CD4-positive, CD25-positive, alpha-beta regulatory T cell (primary cell): ENCODE results near the gene SCAPER. TPM values are rescaled to one million over a fixed set of nuclear protein-coding genes. Genes with fewer than 3 reads are reported as not detected.

Source experiments
- ATAC-seq, 2 donors: fragments of 150-1000 bp; cut with Tn5 transposase; one replicate each; pipeline ENCODE4 v1.10.0; 2021; ENCODE audit warnings: low read depth in 2 of 2, moderate number of reproducible peaks in 2 of 2, moderate library complexity in 1 of 2
- DNase-seq, 3 donors: peaks; one replicate each; pipeline versions ENCODE4 v3.0.0 to v3.0.0-alpha.2; 2012 to 2022; ENCODE audit warnings: mixed read lengths in 1 of 3
- H3K27ac ChIP-seq: one replicate; pipeline ENCODE4 v1.7.0; 2013; ENCODE audit warnings: mild to moderate bottlenecking, low read length; ENCODE audit not compliant: insufficient read depth, poor library complexity, severe bottlenecking
- H3K27me3 ChIP-seq: one replicate; pipeline ENCODE4 v1.7.0; 2013; ENCODE audit warnings: low read length; ENCODE audit not compliant: control insufficient read depth, insufficient read depth
- H3K36me3 ChIP-seq: one replicate; pipeline ENCODE4 v1.7.0; 2013; ENCODE audit warnings: mild to moderate bottlenecking, low read length, moderate library complexity; ENCODE audit not compliant: control insufficient read depth, insufficient read depth
- H3K4me1 ChIP-seq: 2 replicates; pipeline ENCODE4 v1.7.0; 2013; ENCODE audit warnings: mild to moderate bottlenecking, low read length; ENCODE audit not compliant: insufficient read depth, control insufficient read depth, poor library complexity, severe bottlenecking
- H3K4me3 ChIP-seq: one replicate; pipeline ENCODE4 v1.7.0; 2013; ENCODE audit warnings: low read depth, mild to moderate bottlenecking, low read length, moderate library complexity
- H3K9me3 ChIP-seq, 2 experiments: 1 replicate in 1 of 2; 2 replicates in 1 of 2; pipeline ENCODE4 v1.7.0; 2013; ENCODE audit warnings: low read length in 2 of 2, mild to moderate bottlenecking in 1 of 2, moderate library complexity in 1 of 2; ENCODE audit not compliant: control insufficient read depth in 2 of 2
- H3K27ac Mint-ChIP-seq, 3 donors: one replicate each; pipeline ENCODE4 v1.8.0; 2020 to 2022; ENCODE audit warnings: mild to moderate bottlenecking in 3 of 3, mixed read lengths in 3 of 3, moderate library complexity in 2 of 3
- H3K27me3 Mint-ChIP-seq: one replicate; pipeline ENCODE4 v1.8.0; 2022; ENCODE audit warnings: mild to moderate bottlenecking, mixed read lengths
- H3K36me3 Mint-ChIP-seq: one replicate; pipeline ENCODE4 v1.8.0; 2020; ENCODE audit warnings: mixed read lengths
- H3K4me1 Mint-ChIP-seq, 4 donors: one replicate each; pipeline ENCODE4 v1.8.0; 2020 to 2022; ENCODE audit warnings: mixed read lengths in 4 of 4, mild to moderate bottlenecking in 1 of 4
- H3K4me3 Mint-ChIP-seq, 4 donors: one replicate each; pipeline ENCODE4 v1.8.0; 2020 to 2022; ENCODE audit warnings: mild to moderate bottlenecking in 4 of 4, mixed read lengths in 4 of 4, moderate library complexity in 3 of 4
- H3K9me3 Mint-ChIP-seq, 7 donors: one replicate each; pipeline ENCODE4 v1.8.0; 2020 to 2022; ENCODE audit warnings: mixed read lengths in 7 of 7, mild to moderate bottlenecking in 3 of 7, moderate library complexity in 2 of 7
- polyA plus RNA-seq, 4 donors: library from polyadenylated mRNA; unstranded; fragments of 300-500 nt; fragmentation: Illumina TruSeq; gene quantifications; one replicate each; pipeline ENCODE4 v1.2.3, GENCODE V29; 2021
- total RNA-seq: library from RNA; stranded (reverse); gene quantifications from one replicate; pipeline ENCODE4 v1.2.3, GENCODE V29; 2022

The SCAPER gene
- total and polyA plus RNA-seq, 5 donors from 2014 or later = 13.2 to 38.1 (median 14.5) TPM

DNA sequence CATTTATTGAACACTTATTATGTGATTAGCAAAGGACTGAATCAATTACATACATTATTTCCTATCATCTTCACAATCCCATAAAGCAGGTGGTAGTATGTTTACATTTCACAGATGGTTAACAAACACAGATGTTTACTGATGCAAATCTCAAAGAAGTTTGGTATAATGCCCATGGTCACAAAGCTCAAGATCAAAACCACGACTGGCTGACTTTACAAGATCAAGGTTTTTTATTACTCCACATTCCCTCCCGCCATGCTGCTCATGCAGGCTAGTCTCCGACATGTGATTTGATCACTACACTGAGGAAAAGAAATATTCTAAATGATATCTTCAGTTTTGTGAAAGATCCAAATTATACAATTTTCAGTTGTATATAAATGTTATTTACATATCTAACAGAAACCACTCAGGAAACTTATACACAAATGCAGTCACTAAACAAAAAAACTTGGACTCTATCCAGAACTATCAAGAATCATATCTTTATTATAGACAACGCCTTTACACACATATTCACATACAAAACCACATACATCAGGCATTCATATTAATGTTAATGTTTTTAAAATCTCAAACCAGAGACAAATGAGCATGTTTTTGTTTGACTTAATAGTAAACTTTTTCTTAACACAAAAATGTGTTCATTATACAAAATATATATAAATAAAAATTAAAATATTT, 235.5 kb downstream of the SCAPER start:
- H3K4me1 ChIP-seq = no peaks in the 10 kb centered on the region
- no peak overlapping the region for H3K27ac ChIP-seq
- H3K36me3 ChIP-seq = no peaks in the 10 kb centered on the region
- Mint-ChIP-seq H3K27me3 (no peaks in the 10 kb centered on the region), H3K9me3 (peaks cover 0 to 2% (median 0%) of the 10 kb centered on the region in 7 donors), H3K36me3 (peaks cover 24% of the 10 kb centered on the region), H3K27ac (no peak overlapping the region), H3K4me1 (no peaks in the 10 kb centered on the region), H3K4me3 (no peak overlapping the region)
- ATAC-seq (no peak), DNase-seq (no peak)
- no peak overlapping the region for H3K4me3 ChIP-seq
- H3K27me3 ChIP-seq = no peaks in the 10 kb centered on the region
- no peaks in the 10 kb centered on the region for H3K9me3 ChIP-seq

DNA sequence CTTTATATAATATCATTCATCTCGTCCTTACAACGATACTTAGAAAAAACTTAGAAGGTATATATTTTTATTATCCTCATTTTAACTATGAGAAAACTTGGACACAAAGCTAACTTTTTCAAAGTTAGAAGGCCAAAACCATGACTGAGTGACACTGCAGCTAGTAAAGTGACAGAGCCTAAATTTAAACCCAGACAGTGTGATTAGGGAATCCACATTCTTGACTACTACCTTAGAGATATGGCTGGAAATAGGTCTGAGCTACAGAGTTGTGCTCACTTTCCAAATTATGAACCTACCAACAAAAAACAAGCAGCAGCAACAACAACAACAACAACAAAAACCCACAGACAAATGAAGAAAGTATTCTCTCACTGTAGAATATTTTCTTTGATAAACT, 236.2 kb downstream of the SCAPER start:
- DNase-seq (no peak), ATAC-seq (no peak)
- H3K4me1 ChIP-seq = no peaks in the 10 kb centered on the region
- no peak overlapping the region for H3K27ac ChIP-seq
- H3K27ac Mint-ChIP-seq = no peak overlapping the region
- no peak overlapping the region for H3K4me3 Mint-ChIP-seq
- no peaks in the 10 kb centered on the region for H3K9me3 ChIP-seq
- no peak overlapping the region for H3K4me3 ChIP-seq
- H3K27me3 Mint-ChIP-seq = no peaks in the 10 kb centered on the region
- no peaks in the 10 kb centered on the region for H3K36me3 ChIP-seq
- peaks cover 0 to 2% (median 0%) of the 10 kb centered on the region in 7 donors for H3K9me3 Mint-ChIP-seq
- no peaks in the 10 kb centered on the region for H3K27me3 ChIP-seq
- H3K4me1 Mint-ChIP-seq = no peaks in the 10 kb centered on the region
- H3K36me3 Mint-ChIP-seq = peaks cover 30% of the 10 kb centered on the region

DNA sequence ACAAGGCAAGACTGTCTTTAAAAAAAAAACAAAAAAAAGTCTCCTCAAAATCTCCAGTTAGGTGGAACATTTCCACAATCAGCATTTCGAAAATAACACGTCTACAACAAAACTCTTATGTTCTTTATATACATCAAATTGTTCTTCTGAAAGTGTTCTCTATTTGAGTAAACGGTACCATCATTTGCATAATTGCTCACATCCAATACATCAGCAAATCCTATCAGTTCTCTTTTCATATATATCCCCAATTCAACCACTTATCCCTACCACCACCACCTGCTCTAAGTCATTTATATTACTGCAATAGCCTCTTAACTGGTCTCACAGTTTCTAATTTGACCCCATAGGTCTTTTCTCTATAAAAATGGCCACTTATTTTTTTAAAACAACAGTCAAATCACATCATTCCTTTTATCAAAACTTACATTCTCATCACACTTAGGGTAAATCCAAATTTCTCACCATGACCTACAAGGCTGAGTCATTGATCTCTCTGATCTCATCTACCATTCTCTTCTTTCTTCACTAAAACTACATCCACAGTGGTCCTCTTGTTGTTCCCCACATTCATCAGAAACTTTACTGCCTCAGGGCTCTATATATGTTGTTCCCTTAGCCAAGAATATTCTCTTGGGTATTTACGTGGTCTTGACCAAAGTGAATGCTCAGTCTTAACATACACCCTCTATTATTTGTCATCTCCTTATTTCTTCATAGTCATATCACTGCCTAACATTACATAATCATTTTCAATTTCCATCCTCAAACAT, 237.0 kb downstream of the SCAPER start:
- no peak overlapping the region for H3K4me3 ChIP-seq
- ATAC-seq (no peak), DNase-seq (no peak)
- H3K27ac Mint-ChIP-seq = no peak overlapping the region
- peaks cover 36% of the 10 kb centered on the region for H3K36me3 Mint-ChIP-seq
- no peak overlapping the region for H3K27ac ChIP-seq
- no peaks in the 10 kb centered on the region for H3K4me1 Mint-ChIP-seq
- no peaks in the 10 kb centered on the region for H3K9me3 ChIP-seq
- no peaks in the 10 kb centered on the region for H3K4me1 ChIP-seq
- H3K36me3 ChIP-seq = no peaks in the 10 kb centered on the region
- H3K27me3 Mint-ChIP-seq = no peaks in the 10 kb centered on the region
- no peaks in the 10 kb centered on the region for H3K27me3 ChIP-seq
- peaks cover 0 to 2% (median 0%) of the 10 kb centered on the region in 7 donors for H3K9me3 Mint-ChIP-seq
- no peak overlapping the region for H3K4me3 Mint-ChIP-seq

DNA sequence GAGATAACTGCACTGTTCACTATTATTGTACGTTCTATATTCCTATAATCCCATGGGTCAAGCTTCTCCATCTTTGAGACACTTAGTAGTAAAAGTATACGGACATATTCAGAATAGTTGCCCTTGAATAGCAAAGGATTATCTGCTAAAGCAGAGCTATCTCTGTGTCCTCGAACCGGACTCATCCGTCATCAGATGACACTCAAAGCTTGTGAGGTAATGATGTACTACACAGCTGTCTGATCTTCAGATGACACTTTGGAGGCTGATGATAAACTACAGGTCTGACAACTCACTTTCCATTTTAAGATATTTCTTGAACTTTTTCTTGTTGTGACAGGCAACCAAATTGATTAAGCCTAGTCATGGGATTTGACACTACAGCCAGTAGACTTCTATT, 240.2 kb downstream of the SCAPER start:
- DNase-seq = no peak
- no peak overlapping the region for H3K4me3 Mint-ChIP-seq
- Histone ChIP-seq H3K27me3 (no peaks in the 10 kb centered on the region), H3K36me3 (no peaks in the 10 kb centered on the region), H3K4me3 (no peak overlapping the region), H3K9me3 (no peaks in the 10 kb centered on the region), H3K4me1 (no peaks in the 10 kb centered on the region), H3K27ac (no peak overlapping the region)
- H3K27ac Mint-ChIP-seq = peak overlapping the region in 1 of 3 donors; percentile 13
- peaks cover 51% of the 10 kb centered on the region for H3K36me3 Mint-ChIP-seq
- H3K4me1 Mint-ChIP-seq = peaks cover 0 to 1% (median 0%) of the 10 kb centered on the region in 4 donors
- no peaks in the 10 kb centered on the region for H3K27me3 Mint-ChIP-seq
- ATAC-seq = no peak
- H3K9me3 Mint-ChIP-seq = peaks cover 0 to 4% (median 1%) of the 10 kb centered on the region in 7 donors

DNA sequence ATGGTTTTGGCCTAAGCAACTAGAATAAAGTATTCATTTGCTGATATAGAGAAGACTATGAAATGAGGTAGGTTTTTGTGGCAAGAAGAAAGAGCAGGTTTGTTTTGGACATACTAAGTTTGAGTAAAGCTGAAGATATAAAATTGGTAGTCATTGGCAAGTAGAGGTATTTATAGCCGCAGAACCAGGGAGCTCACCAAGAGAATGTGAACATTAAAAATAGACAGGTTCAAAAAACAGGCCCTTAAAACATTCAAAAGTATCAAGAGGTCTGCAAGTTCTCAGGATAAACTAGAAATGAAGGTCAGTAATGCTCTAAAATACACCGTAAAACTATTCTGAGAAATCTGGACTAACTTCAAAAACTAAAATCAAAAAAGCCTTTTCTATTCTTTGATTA, 240.7 kb downstream of the SCAPER start:
- H3K27ac Mint-ChIP-seq = no peak overlapping the region
- no peak overlapping the region for H3K4me3 Mint-ChIP-seq
- no peaks in the 10 kb centered on the region for H3K27me3 ChIP-seq
- H3K9me3 ChIP-seq = no peaks in the 10 kb centered on the region
- peaks cover 0 to 1% (median 0%) of the 10 kb centered on the region in 4 donors for H3K4me1 Mint-ChIP-seq
- no peak for DNase-seq
- H3K36me3 Mint-ChIP-seq = peaks cover 56% of the 10 kb centered on the region
- H3K27me3 Mint-ChIP-seq = no peaks in the 10 kb centered on the region
- H3K4me1 ChIP-seq = no peaks in the 10 kb centered on the region
- H3K9me3 Mint-ChIP-seq = peaks cover 0 to 6% (median 3%) of the 10 kb centered on the region in 7 donors
- ATAC-seq = no peak
- H3K27ac ChIP-seq = no peak overlapping the region
- H3K36me3 ChIP-seq = no peaks in the 10 kb centered on the region
- no peak overlapping the region for H3K4me3 ChIP-seq

DNA sequence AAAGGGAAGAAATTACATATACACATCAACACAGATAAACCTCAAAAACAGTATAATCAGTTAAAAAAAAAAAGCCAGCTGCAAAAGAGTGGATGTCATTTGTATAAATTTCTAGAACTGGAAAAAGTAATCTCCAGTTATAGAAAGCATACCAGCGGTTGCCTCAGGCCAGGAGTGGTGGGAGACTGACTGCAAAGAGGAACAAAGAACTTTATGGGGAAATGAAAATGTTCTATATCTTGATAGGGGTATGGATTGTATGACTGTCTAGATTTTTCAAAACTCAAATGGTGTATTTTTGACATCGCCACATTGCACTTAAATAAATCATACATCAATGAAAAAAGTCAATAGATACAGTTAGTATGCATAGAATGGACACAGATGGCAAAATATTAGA, 241.6 kb downstream of the SCAPER start:
- no peak overlapping the region for H3K4me3 ChIP-seq
- H3K36me3 Mint-ChIP-seq = peaks cover 62% of the 10 kb centered on the region
- no peak overlapping the region for H3K4me3 Mint-ChIP-seq
- H3K27me3 ChIP-seq = no peaks in the 10 kb centered on the region
- no peak overlapping the region for H3K27ac ChIP-seq
- peaks cover 0 to 1% (median 0%) of the 10 kb centered on the region in 4 donors for H3K4me1 Mint-ChIP-seq
- no peaks in the 10 kb centered on the region for H3K27me3 Mint-ChIP-seq
- H3K36me3 ChIP-seq = no peaks in the 10 kb centered on the region
- no peak overlapping the region for H3K27ac Mint-ChIP-seq
- no peak for DNase-seq
- H3K4me1 ChIP-seq = no peaks in the 10 kb centered on the region
- H3K9me3 ChIP-seq = no peaks in the 10 kb centered on the region
- H3K9me3 Mint-ChIP-seq = peaks cover 0 to 6% (median 3%) of the 10 kb centered on the region in 7 donors
- ATAC-seq = no peak

DNA sequence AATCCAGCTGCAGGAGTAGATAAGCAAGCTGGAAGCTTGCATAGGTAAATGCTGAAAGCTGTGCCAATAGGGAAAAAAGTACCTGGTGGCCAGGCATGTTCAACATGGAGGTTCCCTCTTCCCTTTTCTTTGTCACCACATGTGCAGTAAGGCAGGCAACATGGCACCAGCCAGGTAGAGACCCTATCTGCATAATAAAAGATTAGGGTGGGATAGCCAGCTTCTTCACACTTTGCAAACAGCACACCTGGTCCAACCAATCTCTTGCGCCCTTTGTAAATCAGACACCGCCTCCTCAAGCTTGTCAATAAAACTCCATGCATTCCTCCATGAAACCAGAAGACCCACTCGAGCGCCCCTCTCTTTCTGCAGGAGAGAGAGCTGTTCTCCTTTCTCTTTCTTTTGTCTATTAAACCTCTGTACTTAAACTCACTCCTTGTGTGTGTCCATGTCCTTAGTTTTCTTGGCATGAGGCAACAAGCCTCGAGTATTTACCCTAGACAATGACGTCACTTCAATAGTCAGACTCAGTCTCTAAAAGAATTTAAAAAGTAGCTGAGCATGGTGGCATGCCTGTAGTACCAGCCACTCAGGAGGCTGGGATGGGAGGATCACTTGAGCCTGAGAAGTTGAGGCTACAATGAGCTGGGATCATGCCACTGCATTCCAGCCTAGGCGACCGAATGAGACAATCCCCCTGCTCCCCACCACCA, 256.3 kb downstream of the SCAPER start:
- no peak overlapping the region for H3K27ac ChIP-seq
- no peaks in the 10 kb centered on the region for H3K4me1 ChIP-seq
- DNase-seq = no peak
- Mint-ChIP-seq H3K4me1 (peaks cover 4 to 13% (median 8%) of the 10 kb centered on the region in 4 donors), H3K27me3 (no peaks in the 10 kb centered on the region), H3K36me3 (peaks cover 44% of the 10 kb centered on the region), H3K27ac (no peak overlapping the region), H3K4me3 (no peak overlapping the region), H3K9me3 (peaks cover 2 to 11% (median 4%) of the 10 kb centered on the region in 7 donors)
- H3K4me3 ChIP-seq = no peak overlapping the region
- H3K9me3 ChIP-seq = no peaks in the 10 kb centered on the region
- H3K27me3 ChIP-seq = no peaks in the 10 kb centered on the region
- no peak for ATAC-seq
- peaks cover 6% of the 10 kb centered on the region for H3K36me3 ChIP-seq
